Breast epithelium (tissue), 4 donors: ENCODE data around the gene FKRP. TPM values are rescaled to one million over a fixed set of nuclear protein-coding genes. Genes with fewer than 3 reads are reported as not detected.
"Not testable (repeated sequence)": the region's sequence is repeated elsewhere in the genome, so short reads cannot be mapped to it uniquely, and the experiment has no call there.

Experiments used
- DNase-seq, 2 donors: peaks; one replicate each; pipeline ENCODE4 v3.0.0-alpha.2; 2019; ENCODE audit warnings: low spot score in 2 of 2
- H3K27ac ChIP-seq, 2 donors: fragments of 200-600 bp; sonication (generic) in 1 of 2; one replicate each; pipeline ENCODE4 v1.5.1; 2016 to 2019; ENCODE audit warnings: mild to moderate bottlenecking in 1 of 2
- H3K27me3 ChIP-seq, 2 donors: fragments of 200-600 bp; sonication (generic) in 1 of 2; one replicate each; pipeline versions ENCODE4 v1.5.1 to v1.6.0; 2017 to 2019; ENCODE audit warnings: control low read depth in 1 of 2, mild to moderate bottlenecking in 1 of 2
- H3K36me3 ChIP-seq: fragments of 200-600 bp; one replicate; pipeline ENCODE4 v1.5.1; 2019
- H3K4me1 ChIP-seq, 2 donors: fragments of 200-600 bp; sonication (generic); one replicate each; pipeline ENCODE4 v1.5.1; 2016 to 2019; ENCODE audit warnings: control low read depth in 1 of 2
- H3K4me3 ChIP-seq, 3 donors: fragments of 200-600 bp; sonication (generic); 1 replicate in 2 of 3; 2 replicates in 1 of 3; pipeline ENCODE4 v1.5.1; 2016 to 2019; ENCODE audit warnings: mild to moderate bottlenecking in 3 of 3, moderate library complexity in 2 of 3
- H3K9me3 ChIP-seq, 2 donors: fragments of 200-600 bp; sonication (generic) in 1 of 2; one replicate each; pipeline ENCODE4 v1.5.1; 2016 to 2019; ENCODE audit warnings: control low read depth in 1 of 2
- CTCF ChIP-seq, 3 donors: fragments of 450-650 bp; IDR thresholded peaks; one replicate each; pipeline ENCODE4 v1.5.1; 2016 to 2017; ENCODE audit warnings: antibody characterized with exemption in 3 of 3, mild to moderate bottlenecking in 3 of 3, moderate library complexity in 3 of 3
- POLR2A ChIP-seq: fragments of 450-650 bp; IDR thresholded peaks from one replicate; pipeline ENCODE4 v1.6.1; 2016; ENCODE audit warnings: antibody characterized with exemption, mild to moderate bottlenecking, moderate library complexity
- POLR2AphosphoS5 ChIP-seq, 3 donors: sonication (generic); formaldehyde crosslinking; IDR thresholded peaks; one replicate each; pipeline ENCODE4 v1.6.1; 2017; ENCODE audit warnings: antibody characterized with exemption in 3 of 3
- intact Hi-C: fragments of 100-400 bp; cut with DNase I; formaldehyde crosslinking; loops from one replicate; pipeline ENCODE4 v1.15.1; 2023; ENCODE audit warnings: low total_unique reads
- total RNA-seq, 3 donors: library from RNA; depleted of rRNA; stranded (reverse); fragments of >200 nt; gene quantifications; one replicate each; pipeline ENCODE4 v1.1.0, GENCODE V29; 2016

The FKRP gene
- total RNA-seq, 3 donors from 2014 or later = 11.4 to 23.1 (median 12.1) TPM

- Histone ChIP-seq H3K36me3 (no peaks in the 10 kb centered on the region), H3K27ac (peak overlapping the region; percentile 89 to 94), H3K4me3 (no peak overlapping the region), H3K27me3 (no peaks in the 10 kb centered on the region), H3K4me1 (peaks cover 3 to 6% of the 10 kb centered on the region in 2 donors), H3K9me3 (no peaks in the 10 kb centered on the region)
- peak in 1 of 2 donors; percentile 87 for DNase-seq
- intact Hi-C loops = no loop called here
- TF ChIP-seq POLR2AphosphoS5 (IDR thresholded peaks at IDR 0.05) = peak in 2 of 3 donors; percentile 32 to 61
- no peak for TF ChIP-seq CTCF (IDR thresholded peaks at IDR 0.05)
- TF ChIP-seq POLR2A = no peak
Measured at GRCh38 chr19:46764817-46765291, 19.0 kb downstream of the FKRP start.

DNA sequence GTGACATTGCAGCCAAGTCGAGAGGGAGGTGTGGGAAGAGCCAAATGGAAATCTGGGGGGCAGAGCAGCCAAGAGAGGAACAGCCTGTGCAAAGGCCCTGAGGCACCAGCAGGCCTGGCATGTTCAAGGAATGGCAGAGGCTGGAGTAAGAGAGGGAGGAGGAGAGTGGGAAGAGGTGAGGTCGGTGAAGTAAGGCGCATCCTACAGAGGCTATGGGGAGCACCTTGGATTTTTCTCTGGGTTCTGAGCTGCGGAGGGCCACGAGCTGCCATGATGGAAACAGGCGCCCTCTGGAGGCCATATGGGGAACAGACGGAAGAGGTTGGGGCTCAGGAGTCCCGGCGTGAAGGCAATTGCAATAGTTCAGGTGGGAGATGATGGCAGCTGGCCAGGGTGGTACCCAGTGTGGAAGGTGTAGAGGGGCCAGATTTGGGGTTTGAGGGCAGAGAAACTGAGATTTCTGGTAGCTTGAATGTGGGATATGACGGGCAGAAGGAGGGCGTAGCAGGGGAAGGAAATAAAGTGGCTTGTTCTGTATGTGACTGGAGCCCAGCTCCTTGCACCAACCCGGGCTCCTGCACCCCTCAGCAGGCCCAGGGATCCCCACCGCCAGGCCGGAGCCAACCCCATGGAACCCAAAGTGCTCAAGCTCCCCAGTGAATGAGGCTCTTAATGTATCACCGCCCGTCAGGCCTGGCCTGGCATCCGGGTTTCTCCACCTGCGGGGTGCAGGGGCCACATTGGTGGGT lies 20.9 kb downstream of the FKRP start:
- Histone ChIP-seq H3K36me3 (no peaks in the 10 kb centered on the region), H3K9me3 (no peaks in the 10 kb centered on the region), H3K27ac (peak overlapping the region in 1 of 2 donors; percentile 84), H3K27me3 (no peaks in the 10 kb centered on the region), H3K4me3 (no peak overlapping the region), H3K4me1 (no peaks in the 10 kb centered on the region)
- DNase-seq = no peak
- intact Hi-C loops = no loop called here
- TF ChIP-seq POLR2AphosphoS5 (IDR thresholded peaks at IDR 0.05) = no peak
- peak; percentile 12 to 41 (median 35) for TF ChIP-seq CTCF (IDR thresholded peaks at IDR 0.05)

DNA sequence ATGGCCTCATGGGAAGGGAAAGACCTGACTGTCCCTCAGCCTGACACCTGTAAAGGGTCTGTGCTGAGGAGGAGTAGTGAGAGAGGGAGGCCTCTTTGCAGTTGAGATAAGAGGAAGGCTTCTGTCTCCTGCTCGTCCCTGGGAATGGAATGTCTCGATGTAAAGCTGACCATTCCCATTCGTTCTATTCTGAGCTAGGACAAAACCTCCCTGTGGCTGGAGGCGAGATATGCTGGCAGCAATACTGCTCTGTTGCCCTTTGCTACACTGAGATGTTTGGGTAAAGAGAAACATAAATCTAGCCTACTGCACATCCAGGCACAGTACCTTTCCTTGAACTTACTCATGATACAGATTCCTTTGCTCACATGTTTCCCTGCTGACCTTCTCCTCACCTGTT lies 22.9 kb downstream of the FKRP start:
- H3K36me3 ChIP-seq, DNase-seq, H3K4me3 ChIP-seq, H3K9me3 ChIP-seq, H3K27me3 ChIP-seq, intact Hi-C loops, H3K4me1 ChIP-seq: not testable (repeated sequence)
- peak overlapping the region; percentile 63 to 84 for H3K27ac ChIP-seq

DNA sequence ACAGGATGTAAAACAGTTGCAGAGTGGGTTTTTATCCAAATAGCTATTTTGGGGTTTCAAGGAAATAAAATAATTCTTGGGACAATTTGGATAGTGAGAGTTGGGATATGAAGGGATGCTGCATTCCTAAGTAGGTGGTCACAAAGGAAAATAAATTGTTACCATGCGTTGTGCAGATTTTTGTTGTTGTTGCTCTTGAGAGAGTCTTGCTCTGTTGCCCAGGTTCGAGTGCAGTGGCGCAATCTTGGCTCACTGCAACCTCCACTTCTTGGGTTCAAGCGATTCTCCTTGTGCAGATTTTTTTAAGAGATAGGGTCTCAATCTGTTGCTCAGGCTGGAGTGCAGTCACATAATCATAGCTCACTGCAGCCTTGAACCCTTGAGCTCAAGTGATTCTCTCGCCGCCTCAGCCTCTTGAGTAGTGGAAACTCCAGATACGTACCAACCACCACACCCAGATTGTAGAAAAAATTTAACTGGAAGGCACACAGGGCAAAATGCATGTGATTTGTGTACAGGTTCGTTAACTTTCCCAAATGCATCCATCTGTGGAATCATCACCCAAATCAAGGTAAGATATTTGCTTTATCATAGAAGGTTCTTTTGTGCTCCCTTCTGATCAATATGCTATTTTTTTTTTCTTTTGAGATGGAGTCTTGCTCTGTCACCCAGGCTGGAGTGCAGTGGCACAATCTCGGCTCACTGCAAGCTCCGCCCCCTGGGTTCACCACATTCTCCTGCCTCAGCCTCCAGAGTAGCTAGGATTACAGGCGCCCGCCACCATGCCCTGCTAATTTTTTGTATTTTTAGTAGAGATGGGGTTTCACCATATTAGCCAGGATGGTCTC lies 26.5 kb downstream of the FKRP start:
- H3K4me1 ChIP-seq = no peaks in the 10 kb centered on the region
- no peaks in the 10 kb centered on the region for H3K9me3 ChIP-seq
- TF ChIP-seq POLR2A (no peak), CTCF (IDR thresholded peaks at IDR 0.05) (no peak), POLR2AphosphoS5 (IDR thresholded peaks at IDR 0.05) (no peak)
- no peak for DNase-seq
- intact Hi-C loops = no loop called here
- no peak overlapping the region for H3K4me3 ChIP-seq
- no peak overlapping the region for H3K27ac ChIP-seq
- no peaks in the 10 kb centered on the region for H3K27me3 ChIP-seq
- H3K36me3 ChIP-seq = peaks cover 12% of the 10 kb centered on the region

DNA sequence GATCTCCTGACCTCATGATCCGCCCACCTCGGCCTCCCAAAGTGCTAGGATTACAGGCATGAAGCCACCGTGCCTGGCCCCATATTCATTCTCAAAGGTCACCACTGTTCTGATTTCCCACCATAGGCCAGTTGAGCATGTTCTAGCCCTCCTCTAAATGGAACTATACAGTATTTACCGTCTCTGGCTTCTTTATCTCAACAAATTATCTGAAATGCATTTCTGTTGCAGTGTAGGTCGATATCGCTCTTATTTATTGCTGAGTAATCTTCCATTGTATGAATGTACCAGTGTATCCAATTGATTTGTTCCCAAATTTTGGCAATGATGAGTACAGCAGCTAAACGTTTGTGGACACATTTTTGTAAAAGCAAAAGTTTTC lies 27.2 kb downstream of the FKRP start:
- Histone ChIP-seq H3K4me1 (no peaks in the 10 kb centered on the region), H3K4me3 (no peak overlapping the region), H3K27me3 (no peaks in the 10 kb centered on the region), H3K27ac (no peak overlapping the region), H3K9me3 (no peaks in the 10 kb centered on the region), H3K36me3 (peaks cover 12% of the 10 kb centered on the region)
- TF ChIP-seq POLR2AphosphoS5 (IDR thresholded peaks at IDR 0.05) (no peak), CTCF (IDR thresholded peaks at IDR 0.05) (no peak), POLR2A (no peak)
- intact Hi-C loops = no loop called here
- DNase-seq = no peak
